ENCODE data around the gene RPS6KA5. TPM values are rescaled to one million over a fixed set of nuclear protein-coding genes. Genes with fewer than 3 reads are reported as not detected.

Gene RPS6KA5
- total RNA-seq, 2 donors from 2014 or later, result 3.3 to 5.1 TPM

- Histone ChIP-seq H3K4me3 (ENCODE audit: low read length) (peak overlapping the region; percentile 90), H3K9ac (ENCODE audit: extremely low read depth, low read length, poor library complexity, severe bottlenecking) (no peak overlapping the region), H3K27me3 (ENCODE audit: control insufficient read depth, insufficient read depth, low read length, poor library complexity, severe bottlenecking) (no peaks in the 10 kb centered on the region), H3K9me3 (ENCODE audit: control insufficient read depth, low read length) (no peaks in the 10 kb centered on the region), H3K4me1 (ENCODE audit: control insufficient read depth, insufficient read depth, low read length) (peaks cover 9% of the 10 kb centered on the region), H3K27ac (ENCODE audit: low read depth, low read length) (no peak overlapping the region), H3K36me3 (ENCODE audit: control insufficient read depth, insufficient read depth, low read length) (no peaks in the 10 kb centered on the region)
- WGBS, 2 experiments (ENCODE audit: insufficient coverage in 1 of 2, insufficient read length in 1 of 2), result 88 to 96% methylated on average over 5 to 13 of the region's 13 CpGs
- Mint-ChIP-seq H3K4me1 (peaks cover 26% of the 10 kb centered on the region), H3K27me3 (ENCODE audit: insufficient read depth) (peaks cover 12% of the 10 kb centered on the region), H3K9me3 (no peaks in the 10 kb centered on the region), H3K36me3 (ENCODE audit: low read depth) (no peaks in the 10 kb centered on the region), H3K27ac (peak overlapping the region; percentile 45), H3K4me3 (peak overlapping the region; percentile 73)
- no peak for DNase-seq
- no peak for TF ChIP-seq CTCF (conservative IDR thresholded peaks at IDR 0.05)
Measured at GRCh38 chr14:90814806-90815571, 245.5 kb downstream of the RPS6KA5 start.

- Histone ChIP-seq H3K4me1 (ENCODE audit: control insufficient read depth, insufficient read depth, low read length) (peaks cover 9% of the 10 kb centered on the region), H3K9ac (ENCODE audit: extremely low read depth, low read length, poor library complexity, severe bottlenecking) (no peak overlapping the region), H3K9me3 (ENCODE audit: control insufficient read depth, low read length) (no peaks in the 10 kb centered on the region), H3K27ac (ENCODE audit: low read depth, low read length) (no peak overlapping the region), H3K36me3 (ENCODE audit: control insufficient read depth, insufficient read depth, low read length) (no peaks in the 10 kb centered on the region), H3K4me3 (ENCODE audit: low read length) (no peak overlapping the region), H3K27me3 (ENCODE audit: control insufficient read depth, insufficient read depth, low read length, poor library complexity, severe bottlenecking) (no peaks in the 10 kb centered on the region)
- no peaks in the 10 kb centered on the region for H3K36me3 Mint-ChIP-seq (ENCODE audit: low read depth)
- no peak for DNase-seq
- peaks cover 26% of the 10 kb centered on the region for H3K4me1 Mint-ChIP-seq
- no peak for TF ChIP-seq CTCF (conservative IDR thresholded peaks at IDR 0.05)
- H3K9me3 Mint-ChIP-seq, result no peaks in the 10 kb centered on the region
- H3K4me3 Mint-ChIP-seq, result no peak overlapping the region
- H3K27ac Mint-ChIP-seq, result no peak overlapping the region
- WGBS, 2 experiments (ENCODE audit: insufficient coverage in 1 of 2, insufficient read length in 1 of 2), result 90 to 94% methylated on average over 4 of the region's 5 CpGs
- H3K27me3 Mint-ChIP-seq (ENCODE audit: insufficient read depth), result peaks cover 9% of the 10 kb centered on the region
Measured at GRCh38 chr14:90813442-90813841, 247.0 kb downstream of the RPS6KA5 start.

- H3K27ac Mint-ChIP-seq, result peak overlapping the region; percentile 56
- no peaks in the 10 kb centered on the region for H3K36me3 ChIP-seq (ENCODE audit: control insufficient read depth, insufficient read depth, low read length)
- no peak overlapping the region for H3K9ac ChIP-seq (ENCODE audit: extremely low read depth, low read length, poor library complexity, severe bottlenecking)
- H3K4me1 Mint-ChIP-seq, result peaks cover 26% of the 10 kb centered on the region
- H3K4me1 ChIP-seq (ENCODE audit: control insufficient read depth, insufficient read depth, low read length), result peaks cover 9% of the 10 kb centered on the region
- H3K9me3 Mint-ChIP-seq, result no peaks in the 10 kb centered on the region
- no peak overlapping the region for H3K4me3 ChIP-seq (ENCODE audit: low read length)
- DNase-seq, result peak; percentile 41
- WGBS, 2 experiments (ENCODE audit: insufficient coverage in 1 of 2, insufficient read length in 1 of 2), result 88 to 92% methylated on average over 4 to 5 of the region's 5 CpGs
- TF ChIP-seq CTCF (conservative IDR thresholded peaks at IDR 0.05), result no peak
- H3K27ac ChIP-seq (ENCODE audit: low read depth, low read length), result no peak overlapping the region
- no peak overlapping the region for H3K4me3 Mint-ChIP-seq
- no peaks in the 10 kb centered on the region for H3K9me3 ChIP-seq (ENCODE audit: control insufficient read depth, low read length)
- no peaks in the 10 kb centered on the region for H3K27me3 ChIP-seq (ENCODE audit: control insufficient read depth, insufficient read depth, low read length, poor library complexity, severe bottlenecking)
- peaks cover 4% of the 10 kb centered on the region for H3K27me3 Mint-ChIP-seq (ENCODE audit: insufficient read depth)
- H3K36me3 Mint-ChIP-seq (ENCODE audit: low read depth), result no peaks in the 10 kb centered on the region
Measured at GRCh38 chr14:90812109-90812508, 248.3 kb downstream of the RPS6KA5 start.

Data from endodermal cell (in vitro differentiated cells).